ENCODE measurements around the gene KCNC2. TPM values are rescaled to one million over a fixed set of nuclear protein-coding genes. Genes with fewer than 3 reads are reported as not detected.
"Not testable (repeated sequence)": the region's sequence is repeated elsewhere in the genome, so short reads cannot be mapped to it uniquely, and the experiment has no call there.

The KCNC2 gene
- total and polyA plus RNA-seq, 4 experiments from 2014 or later: not detected

- Mint-ChIP-seq H3K27ac (no peak overlapping the region), H3K36me3 (no peaks in the 10 kb centered on the region), H3K9me3 (no peaks in the 10 kb centered on the region), H3K27me3 (peaks cover 0 to 3% of the 10 kb centered on the region in 2 donors), H3K4me1 (no peaks in the 10 kb centered on the region), H3K4me3 (no peak overlapping the region)
- no peaks in the 10 kb centered on the region for H3K27me3 ChIP-seq (ENCODE audit: insufficient read depth, low read length)
- H3K4me3 ChIP-seq (ENCODE audit: low read length in 2 of 2): no peak overlapping the region
- DNase-seq: no peak
- CTCF ChIA-PET (ENCODE audit: partially characterized antibody): no interaction called here
- no peaks in the 10 kb centered on the region for H3K36me3 ChIP-seq (ENCODE audit: insufficient read depth, low read length)
- intact Hi-C loops (cut with micrococcal nuclease): no loop called here
- no peaks in the 10 kb centered on the region for H3K4me1 ChIP-seq (ENCODE audit: insufficient read depth, low read length)
- H3K27ac ChIP-seq (ENCODE audit: low read depth, low read length): no peak overlapping the region
- POLR2A ChIA-PET (ENCODE audit: partially characterized antibody): no interaction called here
- no peaks in the 10 kb centered on the region for H3K9me3 ChIP-seq (ENCODE audit: control insufficient read depth in 1 of 2, low read length in 2 of 2)
Observed at GRCh38 chr12:75190846-75191245, 18.8 kb downstream of the KCNC2 start.

GRCh38 chr12:75185881-75186280 lies 23.8 kb downstream of the KCNC2 start:
- H3K9me3 Mint-ChIP-seq; intact Hi-C loops (cut with micrococcal nuclease); H3K4me3 Mint-ChIP-seq; H3K27me3 ChIP-seq (ENCODE audit: insufficient read depth, low read length); H3K9me3 ChIP-seq (ENCODE audit: control insufficient read depth in 1 of 2, low read length in 2 of 2); H3K36me3 ChIP-seq (ENCODE audit: insufficient read depth, low read length); H3K27ac ChIP-seq (ENCODE audit: low read depth, low read length); H3K4me1 ChIP-seq (ENCODE audit: insufficient read depth, low read length); H3K36me3 Mint-ChIP-seq; H3K4me1 Mint-ChIP-seq; DNase-seq; H3K27ac Mint-ChIP-seq; H3K4me3 ChIP-seq (ENCODE audit: low read length in 2 of 2); CTCF ChIA-PET (ENCODE audit: partially characterized antibody); POLR2A ChIA-PET (ENCODE audit: partially characterized antibody): not testable (repeated sequence)
- peaks cover 6 to 10% of the 10 kb centered on the region in 2 donors for H3K27me3 Mint-ChIP-seq

GRCh38 chr12:75184516-75184915 lies 25.1 kb downstream of the KCNC2 start:
- Histone ChIP-seq H3K36me3 (ENCODE audit: insufficient read depth, low read length) (no peaks in the 10 kb centered on the region), H3K27ac (ENCODE audit: low read depth, low read length) (no peak overlapping the region), H3K4me3 (ENCODE audit: low read length in 2 of 2) (no peak overlapping the region), H3K27me3 (ENCODE audit: insufficient read depth, low read length) (no peaks in the 10 kb centered on the region), H3K4me1 (ENCODE audit: insufficient read depth, low read length) (no peaks in the 10 kb centered on the region), H3K9me3 (ENCODE audit: control insufficient read depth in 1 of 2, low read length in 2 of 2) (no peaks in the 10 kb centered on the region)
- intact Hi-C loops (cut with micrococcal nuclease): no loop called here
- Mint-ChIP-seq H3K4me1 (no peaks in the 10 kb centered on the region), H3K27me3 (peaks cover 6 to 10% of the 10 kb centered on the region in 2 donors), H3K27ac (no peak overlapping the region), H3K9me3 (no peaks in the 10 kb centered on the region), H3K4me3 (no peak overlapping the region), H3K36me3 (no peaks in the 10 kb centered on the region)
- ChIA-PET CTCF (ENCODE audit: partially characterized antibody) (no interaction called here), POLR2A (ENCODE audit: partially characterized antibody) (no interaction called here)
- DNase-seq: no peak

GRCh38 chr12:75183967-75184366 lies 25.7 kb downstream of the KCNC2 start:
- ChIA-PET CTCF (ENCODE audit: partially characterized antibody) (no interaction called here), POLR2A (ENCODE audit: partially characterized antibody) (no interaction called here)
- Histone ChIP-seq H3K27me3 (ENCODE audit: insufficient read depth, low read length) (no peaks in the 10 kb centered on the region), H3K9me3 (ENCODE audit: control insufficient read depth in 1 of 2, low read length in 2 of 2) (no peaks in the 10 kb centered on the region), H3K4me1 (ENCODE audit: insufficient read depth, low read length) (no peaks in the 10 kb centered on the region), H3K27ac (ENCODE audit: low read depth, low read length) (no peak overlapping the region), H3K4me3 (ENCODE audit: low read length in 2 of 2) (no peak overlapping the region), H3K36me3 (ENCODE audit: insufficient read depth, low read length) (no peaks in the 10 kb centered on the region)
- intact Hi-C loops (cut with micrococcal nuclease): no loop called here
- no peak for DNase-seq
- H3K36me3 Mint-ChIP-seq: no peaks in the 10 kb centered on the region
- H3K27me3 Mint-ChIP-seq: peaks cover 6 to 10% of the 10 kb centered on the region in 2 donors
- H3K9me3 Mint-ChIP-seq: no peaks in the 10 kb centered on the region
- no peak overlapping the region for H3K4me3 Mint-ChIP-seq
- H3K27ac Mint-ChIP-seq: no peak overlapping the region
- H3K4me1 Mint-ChIP-seq: no peaks in the 10 kb centered on the region

- CTCF ChIA-PET (ENCODE audit: partially characterized antibody): no interaction called here
- peaks cover 4 to 6% of the 10 kb centered on the region in 2 donors for H3K27me3 Mint-ChIP-seq
Observed at GRCh38 chr12:75177997-75178396, 31.6 kb downstream of the KCNC2 start.

GRCh38 chr12:75172611-75173010 lies 37.0 kb downstream of the KCNC2 start:
- Histone ChIP-seq H3K27ac (ENCODE audit: low read depth, low read length) (no peak overlapping the region), H3K27me3 (ENCODE audit: insufficient read depth, low read length) (no peaks in the 10 kb centered on the region), H3K36me3 (ENCODE audit: insufficient read depth, low read length) (no peaks in the 10 kb centered on the region), H3K4me1 (ENCODE audit: insufficient read depth, low read length) (no peaks in the 10 kb centered on the region), H3K4me3 (ENCODE audit: low read length in 2 of 2) (no peak overlapping the region), H3K9me3 (ENCODE audit: control insufficient read depth in 1 of 2, low read length in 2 of 2) (no peaks in the 10 kb centered on the region)
- POLR2A ChIA-PET (ENCODE audit: partially characterized antibody): no interaction called here
- peaks cover 0 to 2% (median 0%) of the 10 kb centered on the region in 8 donors for H3K9me3 Mint-ChIP-seq
- intact Hi-C loops (cut with micrococcal nuclease): no loop called here
- CTCF ChIA-PET (ENCODE audit: partially characterized antibody): no interaction called here
- H3K4me1 Mint-ChIP-seq: peaks cover 0 to 11% (median 4%) of the 10 kb centered on the region in 4 donors
- no peak overlapping the region for H3K27ac Mint-ChIP-seq
- H3K36me3 Mint-ChIP-seq: no peaks in the 10 kb centered on the region
- H3K27me3 Mint-ChIP-seq: no peaks in the 10 kb centered on the region
- no peak overlapping the region for H3K4me3 Mint-ChIP-seq
- DNase-seq: no peak

More at GRCh38 chr12:75177997-75178396, 31.6 kb downstream of the KCNC2 start:
- Histone ChIP-seq H3K9me3 (ENCODE audit: control insufficient read depth in 1 of 2, low read length in 2 of 2) (no peaks in the 10 kb centered on the region), H3K4me1 (ENCODE audit: insufficient read depth, low read length) (no peaks in the 10 kb centered on the region), H3K4me3 (ENCODE audit: low read length in 2 of 2) (no peak overlapping the region), H3K36me3 (ENCODE audit: insufficient read depth, low read length) (no peaks in the 10 kb centered on the region), H3K27ac (ENCODE audit: low read depth, low read length) (no peak overlapping the region), H3K27me3 (ENCODE audit: insufficient read depth, low read length) (no peaks in the 10 kb centered on the region)
- POLR2A ChIA-PET (ENCODE audit: partially characterized antibody): no interaction called here
- Mint-ChIP-seq H3K4me1 (no peaks in the 10 kb centered on the region), H3K9me3 (peaks cover 0 to 2% (median 0%) of the 10 kb centered on the region in 8 donors), H3K36me3 (no peaks in the 10 kb centered on the region), H3K27ac (no peak overlapping the region), H3K4me3 (no peak overlapping the region)
- no peak for DNase-seq
- intact Hi-C loops (cut with micrococcal nuclease): no loop called here

GRCh38 chr12:75170640-75171185 lies 38.9 kb downstream of the KCNC2 start:
- no peaks in the 10 kb centered on the region for H3K27me3 Mint-ChIP-seq
- H3K36me3 Mint-ChIP-seq: no peaks in the 10 kb centered on the region
- ChIA-PET POLR2A (ENCODE audit: partially characterized antibody) (no interaction called here), CTCF (ENCODE audit: partially characterized antibody) (interaction anchor here (0.6 kb wide), 1 partner anchor 92 kb away, joined by 3 read pairs; no protein-coding TSS in a partner anchor)
- H3K9me3 Mint-ChIP-seq: no peaks in the 10 kb centered on the region
- Histone ChIP-seq H3K4me1 (ENCODE audit: insufficient read depth, low read length) (no peaks in the 10 kb centered on the region), H3K9me3 (ENCODE audit: control insufficient read depth in 1 of 2, low read length in 2 of 2) (no peaks in the 10 kb centered on the region), H3K36me3 (ENCODE audit: insufficient read depth, low read length) (no peaks in the 10 kb centered on the region), H3K4me3 (ENCODE audit: low read length in 2 of 2) (no peak overlapping the region), H3K27ac (ENCODE audit: low read depth, low read length) (no peak overlapping the region), H3K27me3 (ENCODE audit: insufficient read depth, low read length) (no peaks in the 10 kb centered on the region)
- H3K27ac Mint-ChIP-seq: peak overlapping the region in 1 of 7 donors; percentile 51
- peaks cover 0 to 11% (median 4%) of the 10 kb centered on the region in 4 donors for H3K4me1 Mint-ChIP-seq
- H3K4me3 Mint-ChIP-seq: peak overlapping the region in 2 of 8 donors; percentile 27 to 32
- DNase-seq: no peak
- intact Hi-C loops (cut with micrococcal nuclease): no loop called here

GRCh38 chr12:75162845-75163244 lies 46.8 kb downstream of the KCNC2 start:
- Mint-ChIP-seq H3K36me3 (no peaks in the 10 kb centered on the region), H3K27me3 (no peaks in the 10 kb centered on the region), H3K9me3 (no peaks in the 10 kb centered on the region), H3K4me3 (no peak overlapping the region), H3K27ac (no peak overlapping the region), H3K4me1 (peaks cover 0 to 1% (median 0%) of the 10 kb centered on the region in 4 donors)
- H3K4me1 ChIP-seq (ENCODE audit: insufficient read depth, low read length): no peaks in the 10 kb centered on the region
- no peaks in the 10 kb centered on the region for H3K27me3 ChIP-seq (ENCODE audit: insufficient read depth, low read length)
- POLR2A ChIA-PET (ENCODE audit: partially characterized antibody): no interaction called here
- no peaks in the 10 kb centered on the region for H3K9me3 ChIP-seq (ENCODE audit: control insufficient read depth in 1 of 2, low read length in 2 of 2)
- H3K36me3 ChIP-seq (ENCODE audit: insufficient read depth, low read length): no peaks in the 10 kb centered on the region
- H3K4me3 ChIP-seq (ENCODE audit: low read length in 2 of 2): no peak overlapping the region
- DNase-seq: no peak
- no peak overlapping the region for H3K27ac ChIP-seq (ENCODE audit: low read depth, low read length)
- CTCF ChIA-PET (ENCODE audit: partially characterized antibody): no interaction called here
- intact Hi-C loops (cut with micrococcal nuclease): no loop called here

All from CD4-positive, alpha-beta memory T cell (primary cell).